IMR-90 (cell line): ENCODE measurements around the gene CES3. TPM values are rescaled to one million over a fixed set of nuclear protein-coding genes. Genes with fewer than 3 reads are reported as not detected.
A peak's percentile ranks its signal among the peaks of the same experiment; 100 is the strongest.

Experiments
- ATAC-seq: fragments of 200-7000 bp; cut with Tn5 transposase; 2 replicates; pipeline ENCODE4 v1.9.1; 2020; ENCODE audit warnings: low read depth, mild to moderate bottlenecking, moderate library complexity
- BruUV-seq: library from RNA; stranded (reverse); fragments of 400-500 nt; replicated peaks from 2 replicates; lab custom pipeline; 2021; lab: Mats Ljungman, UMichigan
- CTCF ChIA-PET: fragments of 300-600 bp; formaldehyde crosslinking; extraction: SDS; loops from one replicate; lab custom pipeline; 2021; ENCODE audit warnings: antibody characterized with exemption; lab: Yijun Ruan, JAX
- POLR2A ChIA-PET: fragments of 300-600 bp; sonication (Branson Sonifier 250); formaldehyde crosslinking; loops from one replicate; lab custom pipeline; 2022; ENCODE audit warnings: antibody characterized with exemption; ENCODE audit not compliant: unreplicated experiment; lab: Charles Lee
- DNase-seq: peaks from one replicate; pipeline ENCODE4 v3.0.0; 2013
- H2AFZ ChIP-seq: replicated peaks from 2 replicates; pipeline ENCODE3; 2013; ENCODE audit warnings: low read length, mild to moderate bottlenecking; ENCODE audit not compliant: poor library complexity
- H2AK5ac ChIP-seq: 2 replicates; pipeline ENCODE4 v1.6.1; 2013; ENCODE audit warnings: low read depth, low read length, inconsistent platforms
- H2AK9ac ChIP-seq: replicated peaks from 2 replicates; pipeline ENCODE3; 2013; ENCODE audit warnings: mild to moderate bottlenecking, low read depth, low read length, moderate library complexity; ENCODE audit not compliant: poor library complexity
- H2BK120ac ChIP-seq: 2 replicates; pipeline ENCODE4 v1.6.1; 2013; ENCODE audit warnings: low read depth, low read length, inconsistent platforms
- H2BK15ac ChIP-seq: 3 replicates; pipeline ENCODE4 v1.6.1; 2013; ENCODE audit warnings: low read depth, low read length, inconsistent platforms
- H2BK20ac ChIP-seq: 2 replicates; pipeline ENCODE4 v1.6.1; 2013; ENCODE audit warnings: low read depth, mild to moderate bottlenecking, inconsistent platforms, low read length, moderate library complexity
- H2BK5ac ChIP-seq: 2 replicates; pipeline ENCODE4 v1.6.1; 2013; ENCODE audit warnings: mild to moderate bottlenecking, low read depth, low read length, inconsistent platforms; ENCODE audit not compliant: poor library complexity, severe bottlenecking
- H3K14ac ChIP-seq: replicated peaks from 2 replicates; pipeline ENCODE4 v1.6.1; 2013; ENCODE audit warnings: low read depth, low read length, inconsistent platforms
- H3K18ac ChIP-seq: 2 replicates; pipeline ENCODE4 v1.6.1; 2013; ENCODE audit warnings: low read depth, low read length, control low read depth
- H3K23ac ChIP-seq: 2 replicates; pipeline ENCODE4 v1.6.1; 2013; ENCODE audit warnings: low read depth, low read length, inconsistent platforms
- H3K27ac ChIP-seq: 2 replicates; pipeline ENCODE4 v1.5.1; 2013; ENCODE audit warnings: mild to moderate bottlenecking, control low read depth, low read length; ENCODE audit not compliant: insufficient read depth
- H3K27me3 ChIP-seq: 2 replicates; pipeline ENCODE4 v1.6.1; 2013; ENCODE audit warnings: low read length; ENCODE audit not compliant: control insufficient read depth, insufficient read depth
- H3K36me3 ChIP-seq: 2 replicates; pipeline ENCODE4 v1.6.1; 2013; ENCODE audit warnings: low read length, mixed read lengths; ENCODE audit not compliant: control insufficient read depth, insufficient read depth
- H3K4ac ChIP-seq: 2 replicates; pipeline ENCODE4 v1.6.1; 2013; ENCODE audit warnings: low read depth, low read length, inconsistent platforms
- H3K4me1 ChIP-seq: 2 replicates; pipeline ENCODE4 v1.6.1; 2013; ENCODE audit warnings: low read length, mixed read lengths; ENCODE audit not compliant: control insufficient read depth, insufficient read depth
- H3K4me2 ChIP-seq: 2 replicates; pipeline ENCODE4 v1.6.1; 2013; ENCODE audit warnings: low read depth, mild to moderate bottlenecking, control low read depth, low read length, moderate library complexity
- H3K4me3 ChIP-seq: 2 replicates; pipeline ENCODE4 v1.5.1; 2013; ENCODE audit warnings: low read depth, mild to moderate bottlenecking, control low read depth, low read length, moderate library complexity; ENCODE audit not compliant: insufficient read depth
- H3K56ac ChIP-seq: 2 replicates; pipeline ENCODE4 v1.6.1; 2013; ENCODE audit warnings: low read length, inconsistent platforms; ENCODE audit not compliant: insufficient read depth; ENCODE audit errors: extremely low read depth
- H3K79me1 ChIP-seq, 2 experiments: 2 replicates each; pipeline ENCODE4 v1.6.1; 2013; ENCODE audit warnings: low read length in 2 of 2, inconsistent platforms in 1 of 2, low read depth in 1 of 2
- H3K9ac ChIP-seq: 2 replicates; pipeline ENCODE4 v1.6.1; 2013; ENCODE audit warnings: low read depth, low read length, control low read depth
- H3K9me1 ChIP-seq: 2 replicates; pipeline ENCODE4 v1.6.1; 2013; ENCODE audit warnings: low read length, inconsistent platforms; ENCODE audit not compliant: insufficient read depth
- H3K9me3 ChIP-seq: 2 replicates; pipeline ENCODE4 v1.6.1; 2013; ENCODE audit warnings: low read length; ENCODE audit not compliant: control insufficient read depth, insufficient read depth
- H4K20me1 ChIP-seq: 2 replicates; pipeline ENCODE4 v1.6.1; 2013; ENCODE audit warnings: low read length, inconsistent platforms; ENCODE audit not compliant: insufficient read depth
- H4K5ac ChIP-seq: 2 replicates; pipeline ENCODE4 v1.6.1; 2013; ENCODE audit warnings: mild to moderate bottlenecking, low read depth, low read length, control low read depth
- H4K8ac ChIP-seq, 2 experiments: 2 replicates each; pipeline ENCODE4 v1.6.1; 2013; ENCODE audit warnings: low read depth in 2 of 2, low read length in 2 of 2, control low read depth in 1 of 2, inconsistent platforms in 1 of 2
- H4K91ac ChIP-seq: 2 replicates; pipeline ENCODE4 v1.6.1; 2013; ENCODE audit warnings: low read depth, low read length, inconsistent platforms; ENCODE audit not compliant: insufficient read depth
- CEBPB ChIP-seq: IDR thresholded peaks from 2 replicates; pipeline ENCODE4 v1.6.1; 2012; ENCODE audit warnings: low read depth, low read length, improper control_type of control experiment
- CHD1 ChIP-seq: IDR thresholded peaks from 2 replicates; pipeline ENCODE4 v1.6.1; 2012; ENCODE audit warnings: low read depth, low read length, improper control_type of control experiment
- FOS ChIP-seq: fragments of 150-350 bp; IDR thresholded peaks from 2 replicates; pipeline ENCODE4 v1.6.1; 2016; ENCODE audit warnings: low read depth, low read length
- MXI1 ChIP-seq: IDR thresholded peaks from 2 replicates; pipeline ENCODE4 v1.6.1; 2012; ENCODE audit warnings: low read depth, mild to moderate bottlenecking, low read length, moderate library complexity, borderline replicate concordance
- NFE2L2 ChIP-seq: fragments of 150-350 bp; IDR thresholded peaks from 2 replicates; pipeline ENCODE4 v1.6.1; 2016; ENCODE audit warnings: low read depth, mild to moderate bottlenecking, low read length
- RAD21 ChIP-seq: IDR thresholded peaks from 2 replicates; pipeline ENCODE4 v1.6.1; 2012; ENCODE audit warnings: low read length, improper control_type of control experiment
- WGBS, 2 experiments: methylation state at CpG; one replicate each; pipeline versions ENCODE4 v1.1.5 to v1.1.7; 2013; ENCODE audit warnings: missing lambda C conversion rate in 2 of 2; ENCODE audit not compliant: insufficient read length in 1 of 2; ENCODE audit errors: extremely low coverage in 2 of 2; 5-methylcytosine and 5-hydroxymethylcytosine counted together
- dilution Hi-C: fragments of 300-500 bp; cut with HindIII; formaldehyde crosslinking; loops from one replicate; pipeline ENCODE4 v1.14.3; 2018; ENCODE audit warnings: low sequenced_read_pairs; ENCODE audit not compliant: unreplicated experiment
- in situ Hi-C: fragments of 300-500 bp; cut with MboI; formaldehyde crosslinking; loops from 3 replicates; pipeline ENCODE4 v1.14.3; 2019; ENCODE audit warnings: low sequenced_read_pairs, inconsistent platforms, mixed read lengths
- intact Hi-C: fragments of 100-400 bp; cut with micrococcal nuclease; formaldehyde crosslinking; loops from 2 replicates; pipeline ENCODE4 v1.10.0; 2022
- polyA plus RNA-seq, 3 experiments: library from polyadenylated mRNA; depleted of rRNA; stranded (reverse); fragments of >200 nt; gene quantifications; 2 replicates each; pipeline ENCODE4 v1.2.3, GENCODE V29; 2012; ENCODE audit warnings: low replicate concordance in 1 of 3
- total RNA-seq: library from RNA; depleted of rRNA; stranded (reverse); fragments of >200 nt; gene quantifications from 2 replicates; pipeline ENCODE4 v1.2.3, GENCODE V29; 2012
- TF ChIP-seq, protein P1 (sequence below): fragments of 150-350 bp; IDR thresholded peaks from 2 replicates; pipeline ENCODE4 v1.6.1; 2016; ENCODE audit warnings: low read depth, mild to moderate bottlenecking, low read length, moderate library complexity, borderline replicate concordance

CES3 gene
- total and polyA plus RNA-seq, 2 of the 4 experiments (the other 2 are of a cell fraction) = 0.03 TPM; not detected in 1

- CTCF ChIA-PET = no interaction called here
- POLR2A ChIA-PET = no interaction called here
- no peak overlapping the region for H3K4me3 ChIP-seq
Observed at GRCh38 chr16:66923866-66924265, 37.2 kb upstream of the CES3 start.

More at GRCh38 chr16:66923866-66924265, 37.2 kb upstream of the CES3 start:
- Histone ChIP-seq H4K91ac (no peak overlapping the region), H3K14ac (no peak overlapping the region), H2BK20ac (no peak overlapping the region), H3K23ac (no peak overlapping the region), H2BK5ac (no peak overlapping the region), H3K4me1 (peaks cover 27% of the 10 kb centered on the region), H3K4me2 (no peak overlapping the region), H3K79me1 (no peaks in the 10 kb centered on the region), H3K27ac (no peak overlapping the region), H2AK9ac (no peak overlapping the region), H3K56ac (no peak overlapping the region), H4K8ac (no peak overlapping the region), H2BK120ac (no peak overlapping the region), H3K18ac (no peak overlapping the region), H3K27me3 (peaks cover 18% of the 10 kb centered on the region), H4K20me1 (no peaks in the 10 kb centered on the region), H3K9ac (no peak overlapping the region), H3K4ac (no peak overlapping the region), H4K5ac (no peak overlapping the region), H3K36me3 (no peaks in the 10 kb centered on the region), H2AK5ac (peak overlapping the region; percentile 30; the same call in 1 of the 2 replicates), H3K9me1 (peaks cover 24% of the 10 kb centered on the region), H2AFZ (no peak overlapping the region), H3K9me3 (no peaks in the 10 kb centered on the region), H2BK15ac (no peak overlapping the region)
- intact Hi-C loops = no loop called here
- in situ Hi-C loops = no loop called here
- no peak for DNase-seq
- dilution Hi-C loops = no loop called here
- no peak for ATAC-seq
- TF ChIP-seq CEBPB (no peak), MXI1 (no peak), CHD1 (no peak), NFE2L2 (no peak), RAD21 (no peak), FOS (no peak)
- TF ChIP-seq, protein P1, sequence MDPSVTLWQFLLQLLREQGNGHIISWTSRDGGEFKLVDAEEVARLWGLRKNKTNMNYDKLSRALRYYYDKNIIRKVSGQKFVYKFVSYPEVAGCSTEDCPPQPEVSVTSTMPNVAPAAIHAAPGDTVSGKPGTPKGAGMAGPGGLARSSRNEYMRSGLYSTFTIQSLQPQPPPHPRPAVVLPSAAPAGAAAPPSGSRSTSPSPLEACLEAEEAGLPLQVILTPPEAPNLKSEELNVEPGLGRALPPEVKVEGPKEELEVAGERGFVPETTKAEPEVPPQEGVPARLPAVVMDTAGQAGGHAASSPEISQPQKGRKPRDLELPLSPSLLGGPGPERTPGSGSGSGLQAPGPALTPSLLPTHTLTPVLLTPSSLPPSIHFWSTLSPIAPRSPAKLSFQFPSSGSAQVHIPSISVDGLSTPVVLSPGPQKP = no peak
- no CpG with 5 or more reads among the region's 3 CpGs for WGBS, 2 experiments
- no TSS peak for BruUV-seq
